DOHH2 (cell line): Measurements from ENCODE around the gene NANS.

Experiments used
- H3F3A ChIP-seq: fragments of 200-600 bp; sonication (generic), shearing (Covaris generic); 2 replicates; pipeline ENCODE4 v1.6.0; 2016; ENCODE audit warnings: antibody characterized with exemption, mild to moderate bottlenecking; ENCODE audit not compliant: control insufficient read depth, insufficient read depth
- H3K27ac ChIP-seq: fragments of 200-600 bp; sonication (generic); 2 replicates; pipeline ENCODE4 v1.5.1; 2014; ENCODE audit warnings: low read depth, mild to moderate bottlenecking, low read length, moderate library complexity
- H3K27me3 ChIP-seq: fragments of 200-600 bp; sonication (generic); 2 replicates; pipeline ENCODE4 v1.6.1; 2014; ENCODE audit warnings: mild to moderate bottlenecking, low read length, mixed read lengths; ENCODE audit not compliant: control insufficient read depth
- H3K36me3 ChIP-seq: fragments of 200-600 bp; sonication (generic); 2 replicates; pipeline ENCODE4 v1.6.1; 2014; ENCODE audit warnings: mild to moderate bottlenecking, low read length, moderate library complexity, mixed read lengths; ENCODE audit not compliant: control insufficient read depth
- H3K4me1 ChIP-seq: fragments of 200-600 bp; sonication (generic); 2 replicates; pipeline ENCODE4 v1.6.1; 2014; ENCODE audit warnings: mild to moderate bottlenecking, low read length, mixed read lengths; ENCODE audit not compliant: control insufficient read depth
- H3K4me2 ChIP-seq: fragments of 200-600 bp; sonication (generic); 2 replicates; pipeline ENCODE4 v1.6.0; 2014; ENCODE audit warnings: mild to moderate bottlenecking, low read length, moderate library complexity
- H3K4me3 ChIP-seq: fragments of 200-600 bp; sonication (generic); 2 replicates; pipeline ENCODE4 v1.5.1; 2014; ENCODE audit warnings: mild to moderate bottlenecking, low read length, mixed read lengths
- H3K79me2 ChIP-seq: fragments of 200-600 bp; sonication (generic); 2 replicates; pipeline ENCODE4 v1.6.1; 2014; ENCODE audit warnings: mild to moderate bottlenecking, low read length, mixed read lengths; ENCODE audit not compliant: control insufficient read depth
- H3K9me2 ChIP-seq: fragments of 200-600 bp; sonication (generic); replicated peaks from 2 replicates; pipeline ENCODE4 v1.6.1; 2014; ENCODE audit warnings: mild to moderate bottlenecking, low read length, mixed read lengths; ENCODE audit not compliant: control insufficient read depth
- H3K9me3 ChIP-seq: fragments of 200-600 bp; sonication (generic); 2 replicates; pipeline ENCODE4 v1.6.1; 2014; ENCODE audit warnings: antibody characterized with exemption, low read length, mixed read lengths; ENCODE audit not compliant: control insufficient read depth, insufficient read depth
- H4K20me1 ChIP-seq: fragments of 200-600 bp; sonication (generic); 2 replicates; pipeline ENCODE4 v1.6.0; 2014; ENCODE audit warnings: low read depth, mild to moderate bottlenecking, antibody characterized with exemption, low read length, moderate library complexity; ENCODE audit not compliant: control insufficient read depth, insufficient read depth
- CTCF ChIP-seq: fragments of 200-600 bp; sonication (generic); IDR thresholded peaks from one replicate; pipeline ENCODE4 v1.5.1; 2014; ENCODE audit warnings: antibody characterized with exemption, mild to moderate bottlenecking, low read depth, low read length; ENCODE audit not compliant: poor library complexity, severe bottlenecking
- EZH2phosphoT487 ChIP-seq: fragments of 200-600 bp; sonication (generic); IDR thresholded peaks from 2 replicates; pipeline ENCODE4 v1.6.1; 2017; ENCODE audit warnings: borderline replicate concordance, mild to moderate bottlenecking, antibody characterized with exemption, low read length, moderate library complexity, mixed read lengths

NANS gene

DNA sequence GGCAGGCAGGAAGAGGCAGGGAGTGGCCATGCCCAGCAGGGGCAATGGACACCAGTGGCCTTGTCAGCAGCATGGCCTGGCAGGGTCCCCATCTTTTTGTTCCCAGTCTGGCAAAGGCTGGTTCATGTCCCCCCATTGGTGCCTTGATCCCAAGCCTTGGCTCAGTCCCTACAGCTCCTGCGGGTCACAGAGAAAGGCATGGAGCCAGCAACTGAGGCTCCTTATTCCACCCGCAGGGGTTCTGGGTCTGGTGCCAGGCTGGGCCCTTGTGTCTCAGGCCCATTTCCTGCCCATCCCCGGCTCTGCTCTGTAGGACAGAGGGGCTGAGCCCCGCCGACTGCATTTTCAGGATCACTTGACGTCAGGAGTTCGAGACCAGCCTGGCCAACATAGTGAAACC, 48.5 kb downstream of the NANS start:
- Histone ChIP-seq H3K4me1 (peaks cover 95% of the 10 kb centered on the region), H3K9me2 (no peaks in the 10 kb centered on the region), H3K4me3 (peak overlapping the region; percentile 32; the same call in 1 of the 2 replicates), H3K4me2 (peak overlapping the region; percentile 50), H3K27me3 (no peaks in the 10 kb centered on the region), H3K9me3 (no peaks in the 10 kb centered on the region), H3K79me2 (peaks cover 45% of the 10 kb centered on the region), H3F3A (peaks cover 44% of the 10 kb centered on the region), H4K20me1 (no peaks in the 10 kb centered on the region), H3K27ac (peak overlapping the region; percentile 81), H3K36me3 (peaks cover 62% of the 10 kb centered on the region)
- TF ChIP-seq CTCF (no peak), EZH2phosphoT487 (no peak)

DNA sequence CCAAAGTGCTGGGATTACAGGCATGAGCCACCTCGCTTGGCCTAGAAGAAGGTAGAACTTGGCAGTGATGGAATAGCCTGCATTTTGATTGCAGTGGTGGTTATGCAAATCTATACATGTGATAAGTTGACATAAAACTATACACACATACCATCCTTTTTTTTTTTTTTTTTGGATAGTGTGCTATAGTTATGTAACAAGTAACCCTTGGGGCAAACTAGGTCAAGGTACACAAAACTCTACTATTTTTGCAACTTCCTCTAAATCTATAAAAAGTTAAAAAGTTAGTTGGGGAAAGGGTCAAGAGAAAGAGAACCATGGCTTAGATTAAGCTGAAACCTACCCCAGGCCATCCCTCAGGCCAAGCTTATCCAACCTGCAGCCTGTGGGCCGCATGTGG, 51.4 kb downstream of the NANS start:
- Histone ChIP-seq H3K27ac (peak overlapping the region; percentile 92), H3K79me2 (peaks cover 40% of the 10 kb centered on the region), H3F3A (peaks cover 37% of the 10 kb centered on the region), H3K36me3 (peaks cover 66% of the 10 kb centered on the region), H3K9me2 (no peaks in the 10 kb centered on the region), H3K9me3 (no peaks in the 10 kb centered on the region), H4K20me1 (no peaks in the 10 kb centered on the region), H3K4me1 (peaks cover 79% of the 10 kb centered on the region), H3K27me3 (no peaks in the 10 kb centered on the region), H3K4me3 (peak overlapping the region; percentile 55), H3K4me2 (peak overlapping the region; percentile 74)
- TF ChIP-seq EZH2phosphoT487 (no peak), CTCF (no peak)

DNA sequence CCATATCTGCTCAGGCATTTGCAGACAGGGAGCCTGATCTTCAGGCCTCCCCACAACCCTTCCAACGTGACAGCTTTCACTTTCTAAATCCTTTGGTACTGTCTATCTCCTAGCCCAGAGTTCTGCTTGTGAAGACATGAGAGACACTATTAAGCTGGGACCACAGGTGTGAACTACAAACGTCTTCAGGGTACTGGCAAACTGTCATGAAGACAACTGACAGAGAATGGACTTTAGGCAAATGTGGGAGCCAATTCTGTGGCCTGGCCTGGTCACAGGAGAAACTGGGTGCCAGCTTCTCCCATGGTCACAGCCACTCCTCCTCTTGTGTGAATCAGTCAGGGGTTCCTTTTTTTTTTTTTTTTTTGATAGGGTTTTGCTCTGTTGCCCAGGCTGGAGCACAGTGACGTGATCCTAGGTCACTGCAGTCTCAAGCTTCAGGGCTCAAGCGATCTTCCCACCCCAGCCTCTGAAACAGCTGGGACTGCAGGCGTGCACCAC, 52.0 kb downstream of the NANS start:
- Histone ChIP-seq H3K9me2 (no peaks in the 10 kb centered on the region), H3K27ac (peak overlapping the region; percentile 92), H3K4me1 (peaks cover 73% of the 10 kb centered on the region), H3K27me3 (no peaks in the 10 kb centered on the region), H3K36me3 (peaks cover 66% of the 10 kb centered on the region), H3K4me3 (peak overlapping the region; percentile 55), H3K79me2 (peaks cover 36% of the 10 kb centered on the region), H4K20me1 (no peaks in the 10 kb centered on the region), H3K9me3 (no peaks in the 10 kb centered on the region), H3F3A (peaks cover 37% of the 10 kb centered on the region), H3K4me2 (peak overlapping the region; percentile 74)
- TF ChIP-seq EZH2phosphoT487 (no peak), CTCF (no peak)
